Panc1 (cell line): ENCODE data around the gene SLC6A8. TPM values are rescaled to one million over a fixed set of nuclear protein-coding genes. Genes with fewer than 3 reads are reported as not detected.
A peak's percentile ranks its signal among the peaks of the same experiment; 100 is the strongest.

Experiments used
- ATAC-seq: fragments of 200-7000 bp; cut with Tn5 transposase; 2 replicates; pipeline ENCODE4 v1.9.1; 2020; ENCODE audit warnings: mild to moderate bottlenecking, moderate library complexity
- BruUV-seq: library from RNA; stranded (reverse); fragments of 400-500 nt; replicated peaks from 2 replicates; lab custom pipeline; 2021; lab: Mats Ljungman, UMichigan
- CTCF ChIA-PET: fragments of 300-600 bp; sonication (Branson Sonifier 250); formaldehyde crosslinking; loops from one replicate; lab custom pipeline; 2022; ENCODE audit warnings: antibody characterized with exemption; lab: Charles Lee
- POLR2A ChIA-PET: fragments of 300-600 bp; sonication (Branson Sonifier 250); formaldehyde crosslinking; loops from one replicate; lab custom pipeline; 2022; ENCODE audit warnings: antibody characterized with exemption; lab: Charles Lee
- DNase-seq: peaks from one replicate; pipeline ENCODE4 v3.0.0-alpha.2; 2010; ENCODE audit warnings: low read depth, low spot score
- H3K27ac ChIP-seq: 2 replicates; pipeline ENCODE4 v1.5.1; 2011; ENCODE audit warnings: mild to moderate bottlenecking, low read length, inconsistent platforms
- H3K27me3 ChIP-seq: fragments of 200-500 bp; sonication (Bioruptor generic); 2 replicates; pipeline ENCODE4 v1.6.0; 2014; ENCODE audit warnings: low read length, inconsistent platforms; ENCODE audit not compliant: control insufficient read depth, insufficient read depth
- H3K36me3 ChIP-seq: fragments of 200-500 bp; sonication (Bioruptor generic); 2 replicates; pipeline ENCODE4 v1.5.1; 2014; ENCODE audit warnings: inconsistent platforms, mild to moderate bottlenecking, low read length, moderate library complexity; ENCODE audit not compliant: control insufficient read depth, insufficient read depth
- H3K4me1 ChIP-seq: 2 replicates; pipeline ENCODE4 v1.5.1; 2011; ENCODE audit warnings: inconsistent platforms, mild to moderate bottlenecking, low read length, moderate library complexity; ENCODE audit not compliant: control insufficient read depth, insufficient read depth
- H3K4me3 ChIP-seq, 2 experiments: 2 replicates each; pipeline ENCODE4 v1.5.1; 2011 to 2012; ENCODE audit warnings: low read depth in 2 of 2, low read length in 2 of 2, mild to moderate bottlenecking in 2 of 2, inconsistent platforms in 1 of 2, moderate library complexity in 1 of 2
- H3K9me3 ChIP-seq: fragments of 200-500 bp; sonication (Bioruptor generic); 2 replicates; pipeline ENCODE4 v1.5.1; 2014; ENCODE audit warnings: low read depth, mild to moderate bottlenecking, inconsistent platforms, low read length, moderate library complexity; ENCODE audit not compliant: control insufficient read depth, insufficient read depth
- CTCF ChIP-seq: fragments of 450-650 bp; IDR thresholded peaks from 2 replicates; pipeline ENCODE4 v1.5.1; 2017; ENCODE audit warnings: mild to moderate bottlenecking
- POLR2AphosphoS5 ChIP-seq: IDR thresholded peaks from 2 replicates; pipeline ENCODE4 v1.6.1; 2012; ENCODE audit warnings: mild to moderate bottlenecking, low read depth, low read length, moderate library complexity
- REST ChIP-seq, 2 experiments: IDR thresholded peaks; 2 replicates each; pipeline ENCODE4 v1.6.1; 2011 to 2012; ENCODE audit warnings: low read depth in 2 of 2, control low read depth in 1 of 2, low read length in 1 of 2, mild to moderate bottlenecking in 1 of 2, moderate library complexity in 1 of 2; ENCODE audit not compliant: insufficient read depth in 1 of 2
- SIN3A ChIP-seq: IDR thresholded peaks from 2 replicates; pipeline ENCODE4 v1.6.1; 2012; ENCODE audit warnings: low read depth, mild to moderate bottlenecking, low read length, moderate library complexity, borderline replicate concordance; ENCODE audit not compliant: insufficient read depth
- TCF7L2 ChIP-seq: IDR thresholded peaks from 2 replicates; pipeline ENCODE4 v1.6.1; 2011; ENCODE audit warnings: mild to moderate bottlenecking, low read depth, low read length, inconsistent platforms
- in situ Hi-C: cut with HindIII; loops from 2 replicates; pipeline ENCODE4 v1.10.0; 2016; ENCODE audit warnings: low sequenced_read_pairs, low pct_unique_long_range_greater_than_20kb
- intact Hi-C: fragments of 100-400 bp; cut with micrococcal nuclease; formaldehyde crosslinking; loops from one replicate; pipeline ENCODE4 v1.10.0; 2022; ENCODE audit not compliant: unreplicated experiment
- total RNA-seq: library from RNA; stranded (reverse); gene quantifications from one replicate; pipeline ENCODE4 v1.2.1, GENCODE V29; 2021; ENCODE audit not compliant: unreplicated experiment

SLC6A8 gene
- total RNA-seq, 1 experiment from 2014 or later: 125 TPM

- Histone ChIP-seq H3K27me3 (no peaks in the 10 kb centered on the region), H3K4me1 (peaks cover 30% of the 10 kb centered on the region), H3K4me3 (peak overlapping the region; percentile 48 to 50), H3K36me3 (no peaks in the 10 kb centered on the region), H3K9me3 (no peaks in the 10 kb centered on the region), H3K27ac (no peak overlapping the region)
- intact Hi-C loops (no loop called here), in situ Hi-C loops (no loop called here)
- POLR2A ChIA-PET: no interaction called here
- TF ChIP-seq CTCF: no peak
- TF ChIP-seq SIN3A: no peak
- TF ChIP-seq REST (IDR thresholded peaks at IDR 0.05; ENCODE audit: insufficient read depth in 1 of 2, low read depth in 2 of 2, low read length in 1 of 2): no peak
- no peak for TF ChIP-seq TCF7L2
- TF ChIP-seq POLR2AphosphoS5: no peak
- ATAC-seq (no peak), DNase-seq (no peak)
- CTCF ChIA-PET: no interaction called here
- BruUV-seq: no TSS peak
Measured at GRCh38 chrX:153688506-153688905, 780 bp downstream of the SLC6A8 start.

GRCh38 chrX:153688911-153689590 lies 1.3 kb downstream of the SLC6A8 start:
- Histone ChIP-seq H3K36me3 (no peaks in the 10 kb centered on the region), H3K27me3 (no peaks in the 10 kb centered on the region), H3K27ac (0 out of 2 replicates have a peak overlapping the region, but pooled peaks have one; percentile 29), H3K9me3 (no peaks in the 10 kb centered on the region), H3K4me3 (peak overlapping the region; percentile 50 to 52), H3K4me1 (peaks cover 30% of the 10 kb centered on the region)
- CTCF ChIA-PET: interaction anchor here (1.0 kb wide), 1 partner anchor 80 kb away, joined by 8 read pairs; no protein-coding TSS in a partner anchor
- intact Hi-C loops: no loop called here
- peak; percentile 46 for ATAC-seq
- TF ChIP-seq CTCF (no peak), POLR2AphosphoS5 (no peak), SIN3A (no peak), REST (IDR thresholded peaks at IDR 0.05; ENCODE audit: insufficient read depth in 1 of 2, low read depth in 2 of 2, low read length in 1 of 2) (no peak), TCF7L2 (no peak)
- in situ Hi-C loops: no loop called here
- POLR2A ChIA-PET: no interaction called here
- no TSS peak for BruUV-seq
- no peak for DNase-seq
